Stimulated activated CD8-positive, alpha-beta memory T cell treated with anti-CD3 and anti-CD28 coated beads, Interleukin-12 subunit alpha, Interleukin-12 subunit beta, amount 100 ng/mL, for 24 hours (primary cell): Measurements from ENCODE around the gene PNMA8B.

ENCODE experiments used
- DNase-seq: peaks from one replicate; pipeline ENCODE4 v3.0.0-alpha.2; 2020; ENCODE audit errors: extremely low read depth

PNMA8B gene

GRCh38 chr19:46487802-46488445, 7.7 kb downstream of the PNMA8B start:
- DNase-seq, result peak; percentile 42

GRCh38 chr19:46487178-46487801, 8.4 kb downstream of the PNMA8B start:
- DNase-seq, result no peak

GRCh38 chr19:46486358-46486757, 9.3 kb downstream of the PNMA8B start:
- DNase-seq, result no peak

GRCh38 chr19:46484656-46485055, 11.0 kb downstream of the PNMA8B start:
- DNase-seq, result no peak

GRCh38 chr19:46482631-46483030, 13.0 kb downstream of the PNMA8B start:
- no peak for DNase-seq

GRCh38 chr19:46481947-46482346, 13.7 kb downstream of the PNMA8B start:
- no peak for DNase-seq

GRCh38 chr19:46481223-46481848, 14.3 kb downstream of the PNMA8B start:
- DNase-seq, result no peak

GRCh38 chr19:46480415-46480814, 15.3 kb downstream of the PNMA8B start:
- no peak for DNase-seq

- no peak for DNase-seq
Observed at GRCh38 chr19:46478356-46478986, 17.2 kb downstream of the PNMA8B start.

GRCh38 chr19:46475986-46476385, 19.7 kb downstream of the PNMA8B start:
- no peak for DNase-seq

- DNase-seq, result no peak
Observed at GRCh38 chr19:46474211-46474610, 21.5 kb downstream of the PNMA8B start.

GRCh38 chr19:46472592-46472991, 23.1 kb downstream of the PNMA8B start:
- DNase-seq, result no peak

GRCh38 chr19:46471811-46472543, 23.7 kb downstream of the PNMA8B start:
- no peak for DNase-seq

GRCh38 chr19:46471116-46471733, 24.4 kb downstream of the PNMA8B start, which contains the start of gene PNMA8A:
Gene PNMA8A, minus strand, starts transcription at chr19:46471563. Its CDS starts 528 bp downstream, at chr19:46471035.
- no peak for DNase-seq

- DNase-seq, result no peak
Observed at GRCh38 chr19:46470376-46470775, 25.3 kb downstream of the PNMA8B start.

GRCh38 chr19:46469541-46470185, 26.0 kb downstream of the PNMA8B start:
- no peak for DNase-seq

- no peak for DNase-seq
Observed at GRCh38 chr19:46466536-46467196, 29.0 kb downstream of the PNMA8B start.

- DNase-seq, result no peak
Observed at GRCh38 chr19:46463516-46463915, 32.2 kb downstream of the PNMA8B start.

- no peak for DNase-seq
Observed at GRCh38 chr19:46461537-46461936, 34.1 kb downstream of the PNMA8B start.

- DNase-seq, result no peak
Observed at GRCh38 chr19:46460981-46461380, 34.7 kb downstream of the PNMA8B start.
